WTC11 (cell line): ENCODE measurements around the gene PEAK1. TPM values are rescaled to one million over a fixed set of nuclear protein-coding genes. Genes with fewer than 3 reads are reported as not detected.

Source experiments
- ATAC-seq: fragments of 200-7000 bp; cut with Tn5 transposase; 2 replicates; pipeline ENCODE4 v1.10.0; 2021; ENCODE audit warnings: mild to moderate bottlenecking, moderate library complexity
- CTCF ChIA-PET: fragments of 300-600 bp; sonication (Branson Sonifier 250); formaldehyde crosslinking; loops from one replicate; lab custom pipeline; 2021; ENCODE audit warnings: antibody characterized with exemption; lab: Charles Lee
- POLR2A ChIA-PET: fragments of 350-600 bp; sonication (Branson Sonifier 250); formaldehyde crosslinking; loops from one replicate; lab custom pipeline; 2021; ENCODE audit warnings: antibody characterized with exemption; lab: Charles Lee
- DNase-seq: peaks from one replicate; pipeline ENCODE4 v3.0.0; 2021; ENCODE audit warnings: low spot score
- H3K27ac Mint-ChIP-seq: 2 replicates; pipeline ENCODE4 v1.8.0; 2021; ENCODE audit warnings: mixed read lengths
- H3K27me3 Mint-ChIP-seq: 2 replicates; pipeline ENCODE4 v1.8.0; 2021; ENCODE audit warnings: low read depth, mild to moderate bottlenecking, moderate library complexity, mixed read lengths
- H3K36me3 Mint-ChIP-seq: 2 replicates; pipeline ENCODE4 v1.8.0; 2021; ENCODE audit warnings: mixed read lengths
- H3K4me1 Mint-ChIP-seq: 2 replicates; pipeline ENCODE4 v1.8.0; 2022; ENCODE audit warnings: mixed read lengths
- H3K4me3 Mint-ChIP-seq: 2 replicates; pipeline ENCODE4 v1.8.0; 2021; ENCODE audit warnings: mild to moderate bottlenecking, moderate library complexity, mixed read lengths
- H3K9me3 Mint-ChIP-seq: 2 replicates; pipeline ENCODE4 v1.8.0; 2021; ENCODE audit warnings: mixed read lengths
- ATF1 ChIP-seq: sonication (generic); formaldehyde crosslinking; IDR thresholded peaks from 2 replicates; pipeline ENCODE4 v1.8.1; 2023; ENCODE audit warnings: mild to moderate bottlenecking, moderate library complexity, missing genetic modification reagents
- CTCF ChIP-seq: fragments of 200-600 bp; IDR thresholded peaks from 2 replicates; pipeline ENCODE4 v1.8.0; 2022; ENCODE audit warnings: antibody characterized with exemption
- E2F5 ChIP-seq: sonication (generic); formaldehyde crosslinking; IDR thresholded peaks from 2 replicates; pipeline ENCODE4 v1.8.1; 2022; ENCODE audit warnings: mild to moderate bottlenecking, moderate library complexity, missing genetic modification reagents
- EMX1 ChIP-seq: fragments of 250-450 bp; sonication (Bioruptor Pico); IDR thresholded peaks from 2 replicates; pipeline ENCODE4 v1.8.0; 2021; ENCODE audit warnings: mild to moderate bottlenecking
- ESRRA ChIP-seq: sonication (generic); formaldehyde crosslinking; IDR thresholded peaks from 2 replicates; pipeline ENCODE4 v1.8.1; 2022; ENCODE audit warnings: mild to moderate bottlenecking, missing genetic modification reagents, borderline replicate concordance
- JAZF1 ChIP-seq: fragments of 250-450 bp; sonication (Bioruptor Pico); IDR thresholded peaks from 2 replicates; pipeline ENCODE4 v1.9.0; 2021; ENCODE audit warnings: moderate library complexity, mild to moderate bottlenecking, inconsistent platforms
- KAT7 ChIP-seq: sonication (generic); formaldehyde crosslinking; IDR thresholded peaks from 2 replicates; pipeline ENCODE4 v1.8.1; 2023; ENCODE audit warnings: missing genetic modification reagents, mild to moderate bottlenecking, borderline replicate concordance
- MAX ChIP-seq: sonication (generic); formaldehyde crosslinking; IDR thresholded peaks from 2 replicates; pipeline ENCODE4 v1.8.0; 2022; ENCODE audit warnings: mild to moderate bottlenecking, missing genetic modification reagents
- MLX ChIP-seq: sonication (generic); formaldehyde crosslinking; IDR thresholded peaks from 2 replicates; pipeline ENCODE4 v1.8.1; 2023; ENCODE audit warnings: mild to moderate bottlenecking, missing genetic modification reagents, moderate library complexity
- NR2C2 ChIP-seq: sonication (generic); formaldehyde crosslinking; IDR thresholded peaks from 2 replicates; pipeline ENCODE4 v1.8.0; 2022; ENCODE audit warnings: mild to moderate bottlenecking, missing genetic modification reagents
- SOX15 ChIP-seq: fragments of 250-450 bp; sonication (Bioruptor Pico); IDR thresholded peaks from 2 replicates; pipeline ENCODE4 v1.9.0; 2021; ENCODE audit warnings: mild to moderate bottlenecking
- ZBTB21 ChIP-seq: sonication (generic); formaldehyde crosslinking; IDR thresholded peaks from 2 replicates; pipeline ENCODE4 v1.8.1; 2023; ENCODE audit warnings: mild to moderate bottlenecking, missing genetic modification reagents, borderline replicate concordance
- ZNF121 ChIP-seq: sonication (generic); formaldehyde crosslinking; IDR thresholded peaks from 2 replicates; pipeline ENCODE4 v1.8.0; 2023; ENCODE audit warnings: missing genetic modification reagents
- total RNA-seq: library from RNA; stranded (reverse); gene quantifications from 3 replicates; pipeline ENCODE4 v1.2.3, GENCODE V29; 2021
- TF ChIP-seq, protein P1 (sequence below): fragments of 250-450 bp; sonication (Bioruptor Pico); IDR thresholded peaks from 2 replicates; pipeline ENCODE4 v1.9.0; 2021; ENCODE audit warnings: mild to moderate bottlenecking, borderline replicate concordance
- TF ChIP-seq, protein P2 (sequence below): sonication (generic); formaldehyde crosslinking; IDR thresholded peaks from 2 replicates; pipeline ENCODE4 v1.8.0; 2023; ENCODE audit warnings: missing genetic modification reagents
- TF ChIP-seq, protein P3 (sequence below): fragments of 250-450 bp; sonication (Bioruptor Pico); conservative IDR thresholded peaks from 2 replicates; pipeline ENCODE4 v1.9.0; 2021; ENCODE audit warnings: mild to moderate bottlenecking

The PEAK1 gene
- total RNA-seq, 1 experiment from 2014 or later = 49.0 TPM

- no peak for TF ChIP-seq SOX15 (CRISPR knock-in tag)
- TF ChIP-seq ZNF121 (CRISPR knock-in tag) = no peak
- no peak for TF ChIP-seq E2F5 (CRISPR knock-in tag)
- no peak for TF ChIP-seq EMX1 (CRISPR knock-in tag)
- TF ChIP-seq, protein P1, sequence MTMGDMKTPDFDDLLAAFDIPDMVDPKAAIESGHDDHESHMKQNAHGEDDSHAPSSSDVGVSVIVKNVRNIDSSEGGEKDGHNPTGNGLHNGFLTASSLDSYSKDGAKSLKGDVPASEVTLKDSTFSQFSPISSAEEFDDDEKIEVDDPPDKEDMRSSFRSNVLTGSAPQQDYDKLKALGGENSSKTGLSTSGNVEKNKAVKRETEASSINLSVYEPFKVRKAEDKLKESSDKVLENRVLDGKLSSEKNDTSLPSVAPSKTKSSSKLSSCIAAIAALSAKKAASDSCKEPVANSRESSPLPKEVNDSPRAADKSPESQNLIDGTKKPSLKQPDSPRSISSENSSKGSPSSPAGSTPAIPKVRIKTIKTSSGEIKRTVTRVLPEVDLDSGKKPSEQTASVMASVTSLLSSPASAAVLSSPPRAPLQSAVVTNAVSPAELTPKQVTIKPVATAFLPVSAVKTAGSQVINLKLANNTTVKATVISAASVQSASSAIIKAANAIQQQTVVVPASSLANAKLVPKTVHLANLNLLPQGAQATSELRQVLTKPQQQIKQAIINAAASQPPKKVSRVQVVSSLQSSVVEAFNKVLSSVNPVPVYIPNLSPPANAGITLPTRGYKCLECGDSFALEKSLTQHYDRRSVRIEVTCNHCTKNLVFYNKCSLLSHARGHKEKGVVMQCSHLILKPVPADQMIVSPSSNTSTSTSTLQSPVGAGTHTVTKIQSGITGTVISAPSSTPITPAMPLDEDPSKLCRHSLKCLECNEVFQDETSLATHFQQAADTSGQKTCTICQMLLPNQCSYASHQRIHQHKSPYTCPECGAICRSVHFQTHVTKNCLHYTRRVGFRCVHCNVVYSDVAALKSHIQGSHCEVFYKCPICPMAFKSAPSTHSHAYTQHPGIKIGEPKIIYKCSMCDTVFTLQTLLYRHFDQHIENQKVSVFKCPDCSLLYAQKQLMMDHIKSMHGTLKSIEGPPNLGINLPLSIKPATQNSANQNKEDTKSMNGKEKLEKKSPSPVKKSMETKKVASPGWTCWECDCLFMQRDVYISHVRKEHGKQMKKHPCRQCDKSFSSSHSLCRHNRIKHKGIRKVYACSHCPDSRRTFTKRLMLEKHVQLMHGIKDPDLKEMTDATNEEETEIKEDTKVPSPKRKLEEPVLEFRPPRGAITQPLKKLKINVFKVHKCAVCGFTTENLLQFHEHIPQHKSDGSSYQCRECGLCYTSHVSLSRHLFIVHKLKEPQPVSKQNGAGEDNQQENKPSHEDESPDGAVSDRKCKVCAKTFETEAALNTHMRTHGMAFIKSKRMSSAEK (CRISPR knock-in tag) = no peak
- TF ChIP-seq JAZF1 (CRISPR knock-in tag) = no peak
These were observed 26.4 kb downstream of the PEAK1 start (continued) for GRCh38 chr15:77393471-77393840.

DNA sequence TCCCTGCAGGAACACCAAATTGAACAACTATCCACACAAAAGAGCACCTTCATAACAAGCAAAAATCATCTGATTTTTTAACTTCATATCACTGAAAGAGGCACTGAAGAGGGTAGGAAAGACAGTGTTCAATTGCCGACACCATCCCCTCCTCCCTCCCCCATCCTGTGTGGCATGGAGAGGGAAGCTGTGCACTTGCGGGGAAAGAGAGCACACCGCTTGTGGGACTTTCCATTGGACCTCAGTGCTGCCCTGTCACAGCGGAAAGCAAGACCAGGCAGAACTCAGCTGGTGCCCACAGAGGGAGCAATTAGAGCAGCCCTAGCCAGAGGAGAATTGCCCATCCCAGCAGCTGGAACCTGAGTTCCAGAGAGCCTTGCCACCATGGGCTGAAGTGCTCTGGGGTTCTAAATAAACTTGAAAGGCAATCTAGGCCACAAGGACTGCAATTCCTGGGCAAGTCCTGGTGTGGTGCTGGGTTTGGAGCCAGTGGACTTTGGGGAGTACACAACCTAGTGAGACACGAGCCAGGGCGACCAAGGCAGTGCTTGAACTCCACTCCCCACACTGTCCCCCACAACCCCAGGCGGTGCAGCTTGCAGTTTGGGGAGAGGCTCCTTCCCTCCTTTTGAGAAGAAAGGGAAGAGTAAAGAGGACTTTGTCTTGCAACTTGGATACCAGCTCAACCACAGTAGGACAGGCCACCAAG lies 27.0 kb downstream of the PEAK1 start:
- POLR2A ChIA-PET = no interaction called here
- H3K4me1 Mint-ChIP-seq = peaks cover 4% of the 10 kb centered on the region
- peak; percentile 60; the same call in 1 of the 2 replicates for ATAC-seq
- TF ChIP-seq NR2C2 (CRISPR knock-in tag) (no peak), CTCF (no peak), KAT7 (CRISPR knock-in tag) (no peak), MLX (CRISPR knock-in tag) (no peak), ZBTB21 (CRISPR knock-in tag) (no peak), MAX (CRISPR knock-in tag) (no peak), ATF1 (CRISPR knock-in tag) (no peak), ESRRA (CRISPR knock-in tag) (no peak)
- TF ChIP-seq, protein P2, sequence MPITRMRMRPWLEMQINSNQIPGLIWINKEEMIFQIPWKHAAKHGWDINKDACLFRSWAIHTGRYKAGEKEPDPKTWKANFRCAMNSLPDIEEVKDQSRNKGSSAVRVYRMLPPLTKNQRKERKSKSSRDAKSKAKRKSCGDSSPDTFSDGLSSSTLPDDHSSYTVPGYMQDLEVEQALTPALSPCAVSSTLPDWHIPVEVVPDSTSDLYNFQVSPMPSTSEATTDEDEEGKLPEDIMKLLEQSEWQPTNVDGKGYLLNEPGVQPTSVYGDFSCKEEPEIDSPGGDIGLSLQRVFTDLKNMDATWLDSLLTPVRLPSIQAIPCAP (CRISPR knock-in tag) = no peak
- TF ChIP-seq, protein P3, sequence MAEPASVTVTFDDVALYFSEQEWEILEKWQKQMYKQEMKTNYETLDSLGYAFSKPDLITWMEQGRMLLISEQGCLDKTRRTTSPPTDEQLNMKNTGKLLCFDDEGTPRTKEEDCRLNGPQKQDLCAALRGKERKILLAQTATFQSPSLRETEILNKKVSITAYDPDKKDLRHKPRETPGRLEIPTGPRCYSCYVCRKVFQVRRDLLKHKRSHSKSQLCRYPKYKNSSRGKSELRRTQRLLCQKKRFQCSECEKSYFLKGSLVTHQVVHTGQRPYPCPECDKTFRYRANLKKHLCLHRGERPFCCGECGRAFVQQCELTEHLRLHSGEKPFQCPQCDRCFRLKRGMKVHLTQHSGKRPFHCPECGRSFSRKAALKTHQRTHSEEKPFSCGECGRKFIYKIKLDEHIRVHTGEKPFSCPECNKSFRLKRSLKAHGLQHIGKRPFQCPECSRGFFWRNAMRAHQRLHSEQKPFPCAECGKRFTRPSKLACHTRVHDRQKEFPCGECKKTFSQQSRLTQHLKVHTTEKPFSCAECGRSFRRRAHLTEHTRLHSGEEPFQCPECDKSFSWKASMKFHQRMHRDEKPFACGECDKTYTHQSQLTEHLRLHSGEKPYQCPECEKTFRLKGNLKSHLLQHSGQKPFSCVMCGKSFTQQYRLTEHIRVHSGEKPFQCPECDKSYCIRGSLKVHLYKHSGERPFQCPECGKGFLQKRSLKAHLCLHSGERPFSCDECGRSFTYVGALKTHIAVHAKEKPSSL (CRISPR knock-in tag) = no peak
- TF ChIP-seq, all 79 proteins: peak for 0
- no peak for DNase-seq
- Mint-ChIP-seq H3K4me3 (no peak overlapping the region), H3K27me3 (no peaks in the 10 kb centered on the region), H3K9me3 (peaks cover 22% of the 10 kb centered on the region), H3K36me3 (peaks cover 22% of the 10 kb centered on the region), H3K27ac (no peak overlapping the region)
- CTCF ChIA-PET = interaction anchor here (1.3 kb wide), 1 partner anchor 150 kb away, joined by 3 read pairs; no protein-coding TSS in a partner anchor
